Brain microvascular endothelial cell (primary cell): ENCODE measurements around the gene PIK3CD.

Experiments
- DNase-seq: peaks from one replicate; pipeline ENCODE4 v3.0.0-alpha.2; 2020
- H3K27ac ChIP-seq: fragments of 250-450 bp; sonication (Bioruptor Pico); 2 replicates; pipeline ENCODE4 v1.5.1; 2020; ENCODE audit warnings: mild to moderate bottlenecking, moderate library complexity
- H3K27me3 ChIP-seq: fragments of 250-450 bp; sonication (Bioruptor Pico); replicated peaks from 2 replicates; pipeline ENCODE4 v1.5.1; 2020; ENCODE audit warnings: mild to moderate bottlenecking
- H3K36me3 ChIP-seq: fragments of 250-450 bp; sonication (Bioruptor Pico); replicated peaks from 2 replicates; pipeline ENCODE4 v1.5.1; 2020; ENCODE audit warnings: mild to moderate bottlenecking
- H3K4me3 ChIP-seq: 2 replicates; pipeline ENCODE4 v1.5.1; 2011; ENCODE audit warnings: low read depth, mild to moderate bottlenecking, control low read depth, low read length, moderate library complexity
- CTCF ChIP-seq: IDR thresholded peaks from 2 replicates; pipeline ENCODE4 v1.5.1; 2011; ENCODE audit warnings: low read depth, mild to moderate bottlenecking, moderate library complexity, low read length, control low read depth, inconsistent platforms; ENCODE audit errors: missing control alignments
- in situ Hi-C: cut with HindIII; loops from 2 replicates; pipeline ENCODE4 v1.10.0; 2017; ENCODE audit warnings: low sequenced_read_pairs, low pct_ligation_motif_present

Gene PIK3CD

GRCh38 chr1:9651565-9652378 is at the start of gene PIK3CD:
Gene PIK3CD, plus strand, starts transcription at chr1:9651731. Its CDS starts 58,725 bp downstream, at chr1:9710456.
- Histone ChIP-seq H3K27me3 (peaks cover 9% of the 10 kb centered on the region), H3K27ac (no peak within 1 kb of the TSS), H3K36me3 (no peaks in the 10 kb centered on the region), H3K4me3 (peak within 1 kb of the TSS; percentile 49)
- in situ Hi-C loops = no loop called here
- TF ChIP-seq CTCF = no peak
- DNase-seq = peak; percentile 8

GRCh38 chr1:9601942-9602793 is 49.4 kb upstream of the PIK3CD start:
- no peak for DNase-seq
- Histone ChIP-seq H3K27me3 (no peaks in the 10 kb centered on the region), H3K4me3 (no peak overlapping the region), H3K36me3 (peaks cover 15% of the 10 kb centered on the region), H3K27ac (no peak overlapping the region)
- TF ChIP-seq CTCF = no peak
- in situ Hi-C loops = no loop called here

- H3K36me3 ChIP-seq = peaks cover 15% of the 10 kb centered on the region
- no peak for DNase-seq
- H3K27me3 ChIP-seq = no peaks in the 10 kb centered on the region
- no peak for TF ChIP-seq CTCF
- no peak overlapping the region for H3K27ac ChIP-seq
- no peak overlapping the region for H3K4me3 ChIP-seq
- in situ Hi-C loops = no loop called here
These were observed 48.8 kb upstream of the PIK3CD start for GRCh38 chr1:9602794-9603167.

GRCh38 chr1:9603307-9603706 is 48.2 kb upstream of the PIK3CD start:
- no peak overlapping the region for H3K27ac ChIP-seq
- TF ChIP-seq CTCF = no peak
- in situ Hi-C loops = no loop called here
- DNase-seq = no peak
- peaks cover 15% of the 10 kb centered on the region for H3K36me3 ChIP-seq
- no peak overlapping the region for H3K4me3 ChIP-seq
- H3K27me3 ChIP-seq = no peaks in the 10 kb centered on the region

- no peak for TF ChIP-seq CTCF
- no peak for DNase-seq
- H3K36me3 ChIP-seq = peaks cover 15% of the 10 kb centered on the region
These were observed 47.5 kb upstream of the PIK3CD start for GRCh38 chr1:9603766-9604753.

More at GRCh38 chr1:9603766-9604753, 47.5 kb upstream of the PIK3CD start:
- Histone ChIP-seq H3K27ac (no peak overlapping the region), H3K27me3 (no peaks in the 10 kb centered on the region), H3K4me3 (no peak overlapping the region)
- in situ Hi-C loops = no loop called here
